Hepatocyte (in vitro differentiated cells): Measurements from ENCODE around the gene DHODH.
"Not testable (repeated sequence)": the region's sequence is repeated elsewhere in the genome, so short reads cannot be mapped to it uniquely, and the experiment has no call there.

Experiments used
- EZH2phosphoT487 ChIP-seq: fragments of 200-600 bp; sonication (generic); IDR thresholded peaks from one replicate; pipeline ENCODE4 v1.6.1; 2018; ENCODE audit warnings: antibody characterized with exemption, mild to moderate bottlenecking, low read depth, moderate library complexity; ENCODE audit not compliant: unreplicated experiment, severe bottlenecking
- TF ChIP-seq, protein P1 (sequence below): fragments of 200-600 bp; sonication (generic); IDR thresholded peaks from 2 replicates; pipeline ENCODE4 v1.5.1; 2016; ENCODE audit warnings: antibody characterized with exemption, mild to moderate bottlenecking; ENCODE audit not compliant: poor library complexity

GRCh38 chr16:72059060-72059459, 50.5 kb downstream of the DHODH start:
- TF ChIP-seq, protein P1, sequence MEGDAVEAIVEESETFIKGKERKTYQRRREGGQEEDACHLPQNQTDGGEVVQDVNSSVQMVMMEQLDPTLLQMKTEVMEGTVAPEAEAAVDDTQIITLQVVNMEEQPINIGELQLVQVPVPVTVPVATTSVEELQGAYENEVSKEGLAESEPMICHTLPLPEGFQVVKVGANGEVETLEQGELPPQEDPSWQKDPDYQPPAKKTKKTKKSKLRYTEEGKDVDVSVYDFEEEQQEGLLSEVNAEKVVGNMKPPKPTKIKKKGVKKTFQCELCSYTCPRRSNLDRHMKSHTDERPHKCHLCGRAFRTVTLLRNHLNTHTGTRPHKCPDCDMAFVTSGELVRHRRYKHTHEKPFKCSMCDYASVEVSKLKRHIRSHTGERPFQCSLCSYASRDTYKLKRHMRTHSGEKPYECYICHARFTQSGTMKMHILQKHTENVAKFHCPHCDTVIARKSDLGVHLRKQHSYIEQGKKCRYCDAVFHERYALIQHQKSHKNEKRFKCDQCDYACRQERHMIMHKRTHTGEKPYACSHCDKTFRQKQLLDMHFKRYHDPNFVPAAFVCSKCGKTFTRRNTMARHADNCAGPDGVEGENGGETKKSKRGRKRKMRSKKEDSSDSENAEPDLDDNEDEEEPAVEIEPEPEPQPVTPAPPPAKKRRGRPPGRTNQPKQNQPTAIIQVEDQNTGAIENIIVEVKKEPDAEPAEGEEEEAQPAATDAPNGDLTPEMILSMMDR: not testable (repeated sequence)
- TF ChIP-seq EZH2phosphoT487: not testable (repeated sequence)
